OCI-LY1 (cell line): ENCODE data around the gene MDGA2.

ENCODE experiments used
- H2AFZ ChIP-seq: fragments of 200-600 bp; sonication (generic), shearing (Covaris generic); 2 replicates; pipeline ENCODE4 v1.6.0; 2014; ENCODE audit warnings: antibody characterized with exemption, mild to moderate bottlenecking, low read length
- H3F3A ChIP-seq: fragments of 200-600 bp; sonication (generic), shearing (Covaris generic); 2 replicates; pipeline ENCODE4 v1.6.0; 2014; ENCODE audit warnings: mild to moderate bottlenecking, antibody characterized with exemption, low read length, moderate library complexity; ENCODE audit not compliant: insufficient read depth
- H3K27ac ChIP-seq: fragments of 200-600 bp; sonication (generic); 2 replicates; pipeline ENCODE4 v1.5.1; 2014; ENCODE audit warnings: low read length, mixed run types, mild to moderate bottlenecking, low read depth; ENCODE audit not compliant: poor library complexity, severe bottlenecking
- H3K27me3 ChIP-seq: fragments of 200-600 bp; sonication (generic); 2 replicates; pipeline ENCODE4 v1.6.0; 2014; ENCODE audit warnings: antibody characterized with exemption, mild to moderate bottlenecking, low read length, moderate library complexity; ENCODE audit not compliant: insufficient read depth
- H3K36me3 ChIP-seq: fragments of 200-600 bp; sonication (generic); 2 replicates; pipeline ENCODE4 v1.6.1; 2014; ENCODE audit warnings: mild to moderate bottlenecking, antibody characterized with exemption, low read length, moderate library complexity, mixed read lengths; ENCODE audit not compliant: insufficient read depth
- H3K4me1 ChIP-seq: fragments of 200-600 bp; sonication (generic); 2 replicates; pipeline ENCODE4 v1.5.1; 2014; ENCODE audit warnings: mild to moderate bottlenecking, low read length, moderate library complexity; ENCODE audit not compliant: insufficient read depth, severe bottlenecking
- H3K4me2 ChIP-seq: fragments of 200-600 bp; sonication (generic), shearing (Covaris generic); 2 replicates; pipeline ENCODE4 v1.6.1; 2014; ENCODE audit warnings: low read length
- H3K4me3 ChIP-seq: fragments of 200-600 bp; sonication (generic); 2 replicates; pipeline ENCODE4 v1.5.1; 2014; ENCODE audit warnings: low read length, low read depth, mild to moderate bottlenecking, mixed read lengths; ENCODE audit not compliant: poor library complexity, severe bottlenecking
- H3K79me2 ChIP-seq: fragments of 200-600 bp; shearing (Covaris generic); 2 replicates; pipeline ENCODE4 v1.6.1; 2016; ENCODE audit warnings: mixed run types, low read length, mixed read lengths; ENCODE audit not compliant: insufficient read depth
- H3K9ac ChIP-seq: fragments of 200-600 bp; sonication (generic), shearing (Covaris generic); 2 replicates; pipeline ENCODE4 v1.6.1; 2014; ENCODE audit warnings: mild to moderate bottlenecking, low read length, mixed read lengths
- H3K9me2 ChIP-seq: fragments of 200-600 bp; sonication (generic), shearing (Covaris generic); 2 replicates; pipeline ENCODE4 v1.6.1; 2014; ENCODE audit warnings: low read depth, mild to moderate bottlenecking, low read length, mixed read lengths
- H3K9me3 ChIP-seq: fragments of 200-600 bp; shearing (Covaris generic); 2 replicates; pipeline ENCODE4 v1.6.1; 2014; ENCODE audit warnings: low read length, mixed read lengths
- H4K20me1 ChIP-seq: fragments of 200-600 bp; sonication (generic), shearing (Covaris generic); 2 replicates; pipeline ENCODE4 v1.6.0; 2016; ENCODE audit warnings: mild to moderate bottlenecking, low read length; ENCODE audit not compliant: insufficient read depth
- EZH2 ChIP-seq: fragments of 200-600 bp; sonication (generic), shearing (Covaris generic); IDR thresholded peaks from 2 replicates; pipeline ENCODE4 v1.8.0; 2017; ENCODE audit warnings: borderline replicate concordance, mixed run types, mild to moderate bottlenecking, antibody characterized with exemption, low read length, moderate library complexity, mixed read lengths
- TF ChIP-seq, protein P1 (sequence below): fragments of 200-600 bp; sonication (generic), shearing (Covaris generic); IDR thresholded peaks from 2 replicates; pipeline ENCODE4 v1.5.1; 2017; ENCODE audit warnings: mild to moderate bottlenecking, antibody characterized with exemption, low read length, moderate library complexity, mixed read lengths

Gene MDGA2

DNA sequence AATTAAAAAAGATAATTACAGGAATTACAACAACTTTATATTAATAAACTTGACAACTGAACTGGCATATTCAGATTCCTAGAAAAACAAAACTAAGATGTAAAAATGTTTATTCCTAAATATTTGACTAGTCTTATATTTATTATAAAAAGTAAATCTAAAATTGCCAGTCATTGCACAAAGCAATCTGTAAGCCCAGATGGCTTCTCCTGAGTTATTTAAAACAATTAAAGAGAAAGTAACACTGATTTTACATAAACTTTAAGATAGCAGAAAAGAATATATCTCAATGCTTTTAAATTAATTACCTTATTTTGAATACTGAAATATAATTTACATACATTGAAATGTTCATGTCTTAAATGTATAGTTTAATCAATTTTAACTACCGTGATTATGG lies 589.7 kb downstream of the MDGA2 start:
- Histone ChIP-seq H3K4me1 (no peaks in the 10 kb centered on the region), H3K9ac (no peak overlapping the region), H3K4me3 (no peak overlapping the region), H3K36me3 (no peaks in the 10 kb centered on the region), H3K9me2 (no peaks in the 10 kb centered on the region), H2AFZ (no peak overlapping the region), H3K4me2 (no peak overlapping the region), H3F3A (no peaks in the 10 kb centered on the region), H4K20me1 (no peaks in the 10 kb centered on the region), H3K9me3 (no peaks in the 10 kb centered on the region), H3K27ac (no peak overlapping the region), H3K79me2 (no peaks in the 10 kb centered on the region), H3K27me3 (no peaks in the 10 kb centered on the region)
- no peak for TF ChIP-seq EZH2
- TF ChIP-seq, protein P1, sequence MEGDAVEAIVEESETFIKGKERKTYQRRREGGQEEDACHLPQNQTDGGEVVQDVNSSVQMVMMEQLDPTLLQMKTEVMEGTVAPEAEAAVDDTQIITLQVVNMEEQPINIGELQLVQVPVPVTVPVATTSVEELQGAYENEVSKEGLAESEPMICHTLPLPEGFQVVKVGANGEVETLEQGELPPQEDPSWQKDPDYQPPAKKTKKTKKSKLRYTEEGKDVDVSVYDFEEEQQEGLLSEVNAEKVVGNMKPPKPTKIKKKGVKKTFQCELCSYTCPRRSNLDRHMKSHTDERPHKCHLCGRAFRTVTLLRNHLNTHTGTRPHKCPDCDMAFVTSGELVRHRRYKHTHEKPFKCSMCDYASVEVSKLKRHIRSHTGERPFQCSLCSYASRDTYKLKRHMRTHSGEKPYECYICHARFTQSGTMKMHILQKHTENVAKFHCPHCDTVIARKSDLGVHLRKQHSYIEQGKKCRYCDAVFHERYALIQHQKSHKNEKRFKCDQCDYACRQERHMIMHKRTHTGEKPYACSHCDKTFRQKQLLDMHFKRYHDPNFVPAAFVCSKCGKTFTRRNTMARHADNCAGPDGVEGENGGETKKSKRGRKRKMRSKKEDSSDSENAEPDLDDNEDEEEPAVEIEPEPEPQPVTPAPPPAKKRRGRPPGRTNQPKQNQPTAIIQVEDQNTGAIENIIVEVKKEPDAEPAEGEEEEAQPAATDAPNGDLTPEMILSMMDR, result no peak

DNA sequence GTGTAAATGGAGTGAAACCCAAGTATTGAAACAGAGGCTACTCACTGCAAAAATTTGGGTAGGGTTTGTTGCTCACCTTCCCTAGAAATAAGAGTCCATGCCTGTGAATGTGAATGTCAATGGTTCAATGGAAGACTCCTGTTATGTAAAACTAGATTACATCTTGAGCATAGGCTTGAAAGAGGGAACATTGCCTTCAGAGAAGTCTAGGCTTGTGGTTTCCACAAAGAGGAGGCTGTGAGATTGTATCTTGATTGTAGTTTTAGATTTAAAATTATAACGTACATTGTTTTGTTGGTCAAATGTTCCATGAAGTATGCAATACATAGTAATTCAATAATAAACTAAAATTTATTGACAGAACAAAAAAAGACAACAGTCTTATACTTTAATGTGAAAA lies 610.1 kb downstream of the MDGA2 start:
- Histone ChIP-seq H3K9ac (no peak overlapping the region), H4K20me1 (no peaks in the 10 kb centered on the region), H3K9me3 (no peaks in the 10 kb centered on the region), H3K4me1 (no peaks in the 10 kb centered on the region), H3F3A (no peaks in the 10 kb centered on the region), H3K27ac (no peak overlapping the region), H3K27me3 (no peaks in the 10 kb centered on the region), H3K36me3 (no peaks in the 10 kb centered on the region), H2AFZ (no peak overlapping the region), H3K4me2 (no peak overlapping the region), H3K79me2 (no peaks in the 10 kb centered on the region), H3K4me3 (no peak overlapping the region), H3K9me2 (no peaks in the 10 kb centered on the region)
- TF ChIP-seq, protein P1, result no peak
- no peak for TF ChIP-seq EZH2

DNA sequence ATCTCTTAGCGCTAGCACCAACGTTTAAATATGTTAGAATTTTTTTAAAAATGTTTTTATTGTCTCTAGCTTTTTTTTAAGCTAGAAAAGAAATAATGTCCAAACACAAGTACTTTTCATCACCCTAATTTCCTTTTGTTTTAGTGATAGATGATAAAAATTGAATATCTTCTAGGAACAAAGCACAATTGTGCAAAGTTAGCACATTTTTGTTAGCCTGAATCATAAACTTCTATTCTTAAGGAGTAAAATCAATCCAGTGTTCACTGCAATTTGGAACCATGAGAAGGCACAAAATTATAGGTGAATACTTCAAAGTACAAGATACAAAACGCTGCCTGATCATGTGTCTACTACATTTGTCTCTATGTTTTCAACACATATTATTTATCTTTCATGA lies 615.4 kb downstream of the MDGA2 start:
- no peaks in the 10 kb centered on the region for H4K20me1 ChIP-seq
- TF ChIP-seq EZH2, result no peak
- TF ChIP-seq, protein P1, result no peak
- no peaks in the 10 kb centered on the region for H3K36me3 ChIP-seq
- H3K9ac ChIP-seq, result no peak overlapping the region
- H3K9me2 ChIP-seq, result no peaks in the 10 kb centered on the region
- H3K4me3 ChIP-seq, result no peak overlapping the region
- H2AFZ ChIP-seq, result no peak overlapping the region
- H3K9me3 ChIP-seq, result no peaks in the 10 kb centered on the region
- H3F3A ChIP-seq, result no peaks in the 10 kb centered on the region
- no peaks in the 10 kb centered on the region for H3K27me3 ChIP-seq
- no peaks in the 10 kb centered on the region for H3K4me1 ChIP-seq
- H3K79me2 ChIP-seq, result no peaks in the 10 kb centered on the region
- H3K4me2 ChIP-seq, result no peak overlapping the region
- no peak overlapping the region for H3K27ac ChIP-seq
